Gastrocnemius medialis (tissue), 4 donors: ENCODE measurements around the gene KCNG3. TPM values are rescaled to one million over a fixed set of nuclear protein-coding genes. Genes with fewer than 3 reads are reported as not detected.

Source experiments
- ATAC-seq, 2 donors: fragments of 150-250 bp; one replicate each; pipeline ENCODE4 v1.9.1; 2016
- DNase-seq, 2 donors: peaks; one replicate each; pipeline ENCODE4 v3.0.0-alpha.2; 2019
- H3K27ac ChIP-seq, 4 donors: fragments of 200-600 bp; sonication (generic); 1 replicate in 1 of 4; 2 replicates in 3 of 4; pipeline ENCODE4 v1.5.1; 2016 to 2018; ENCODE audit warnings: mild to moderate bottlenecking in 2 of 4, moderate library complexity in 1 of 4
- H3K27me3 ChIP-seq, 3 donors: fragments of 200-600 bp; sonication (generic) in 2 of 3; 1 replicate in 1 of 3; 2 replicates in 2 of 3; pipeline versions ENCODE4 v1.5.1 to v1.6.0; 2016 to 2019; ENCODE audit warnings: mild to moderate bottlenecking in 1 of 3, moderate library complexity in 1 of 3
- H3K36me3 ChIP-seq, 2 donors: fragments of 200-600 bp; sonication (generic) in 1 of 2; one replicate each; pipeline ENCODE4 v1.5.1; 2017 to 2018
- H3K4me1 ChIP-seq, 2 donors: fragments of 200-600 bp; sonication (generic) in 1 of 2; one replicate each; pipeline ENCODE4 v1.5.1; 2016 to 2017; ENCODE audit warnings: mild to moderate bottlenecking in 2 of 2
- H3K4me3 ChIP-seq, 4 donors: fragments of 200-600 bp; sonication (generic) in 3 of 4; 1 replicate in 1 of 4; 2 replicates in 3 of 4; pipeline ENCODE4 v1.5.1; 2016 to 2019; ENCODE audit warnings: mild to moderate bottlenecking in 2 of 4
- H3K9me3 ChIP-seq, 3 donors: fragments of 200-600 bp; sonication (generic) in 2 of 3; 1 replicate in 1 of 3; 2 replicates in 2 of 3; pipeline ENCODE4 v1.5.1; 2016 to 2019
- POLR2A ChIP-seq, 2 donors: fragments of 450-650 bp; IDR thresholded peaks; one replicate each; pipeline ENCODE4 v1.6.1; 2017; ENCODE audit warnings: antibody characterized with exemption in 2 of 2, mild to moderate bottlenecking in 2 of 2, moderate library complexity in 2 of 2
- in situ Hi-C, 4 donors: fragments of 200-750 bp; cut with MboI; loops; one replicate each; pipeline versions ENCODE4 v1.15.0 to v1.8.0; 2017; ENCODE audit warnings: low sequenced_read_pairs in 4 of 4
- intact Hi-C: fragments of 100-400 bp; cut with DNase I; formaldehyde crosslinking; loops from one replicate; pipeline ENCODE4 v1.15.1; 2023; ENCODE audit warnings: low total_unique reads
- total RNA-seq, 4 donors: library from RNA; depleted of rRNA; stranded (reverse); fragments of >200 nt; gene quantifications; one replicate each; pipeline versions ENCODE4 v1.1.0 to v1.2.3, GENCODE V29; 2016
- TF ChIP-seq, protein P1 (sequence below), 5 experiments: fragments of 450-650 bp in 3 of 5; fragments of 200-600 bp in 2 of 5; sonication (generic) in 2 of 5; IDR thresholded peaks in 4 of 5; conservative IDR thresholded peaks in 1 of 5; 1 replicate in 4 of 5; 2 replicates in 1 of 5; pipeline ENCODE4 v1.5.1; 2016 to 2019; ENCODE audit warnings: antibody characterized with exemption in 5 of 5, mild to moderate bottlenecking in 3 of 5, moderate library complexity in 3 of 5

The KCNG3 gene
- total RNA-seq, 4 donors from 2014 or later: 0.15 TPM; not detected in 3

DNA sequence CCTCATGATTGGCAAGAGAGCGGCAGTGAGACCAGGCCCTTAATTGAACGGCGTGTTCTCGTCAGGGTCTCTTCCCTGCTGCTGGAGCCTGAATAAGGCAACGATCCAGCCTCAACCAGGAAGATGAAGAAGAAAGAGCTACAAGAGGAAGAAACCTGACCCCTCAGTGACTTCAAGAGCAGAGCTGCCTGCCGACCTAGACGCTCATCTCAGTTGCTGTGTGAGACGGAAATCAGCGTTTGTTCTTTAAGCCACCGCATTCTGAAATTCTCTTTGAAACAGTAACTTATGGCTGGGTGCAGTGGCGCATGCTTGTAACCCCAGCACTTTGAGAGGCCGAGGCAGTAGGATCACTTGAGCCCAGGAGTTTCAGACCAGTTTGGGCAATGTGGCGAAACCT is 29.6 kb upstream of the KCNG3 start:
- in situ Hi-C loops: no loop called here

DNA sequence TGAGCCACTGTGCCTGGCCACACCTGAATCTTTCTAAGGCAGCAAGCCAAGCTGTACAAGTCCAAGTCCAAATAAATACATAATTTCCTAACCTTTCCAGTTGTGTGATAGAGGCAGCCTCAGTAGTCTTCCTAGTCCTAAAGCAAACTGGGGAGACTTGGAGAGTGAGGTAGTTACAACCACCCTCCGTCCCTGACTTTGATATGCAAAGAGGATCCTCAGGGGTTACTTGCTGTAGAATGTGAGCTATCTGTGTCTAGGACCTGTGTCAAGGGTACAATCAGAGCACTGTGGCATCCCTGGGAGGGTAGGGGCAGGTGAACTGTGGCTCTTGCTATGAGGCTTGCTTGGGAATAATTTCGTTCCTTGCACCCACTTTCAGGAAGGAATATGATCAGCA is 28.3 kb upstream of the KCNG3 start:
- no peaks in the 10 kb centered on the region for H3K27me3 ChIP-seq
- in situ Hi-C loops (no loop called here), intact Hi-C loops (no loop called here)
- no peaks in the 10 kb centered on the region for H3K4me1 ChIP-seq
- H3K9me3 ChIP-seq: no peaks in the 10 kb centered on the region
- TF ChIP-seq POLR2A (IDR thresholded peaks at IDR 0.05): no peak
- TF ChIP-seq, protein P1, sequence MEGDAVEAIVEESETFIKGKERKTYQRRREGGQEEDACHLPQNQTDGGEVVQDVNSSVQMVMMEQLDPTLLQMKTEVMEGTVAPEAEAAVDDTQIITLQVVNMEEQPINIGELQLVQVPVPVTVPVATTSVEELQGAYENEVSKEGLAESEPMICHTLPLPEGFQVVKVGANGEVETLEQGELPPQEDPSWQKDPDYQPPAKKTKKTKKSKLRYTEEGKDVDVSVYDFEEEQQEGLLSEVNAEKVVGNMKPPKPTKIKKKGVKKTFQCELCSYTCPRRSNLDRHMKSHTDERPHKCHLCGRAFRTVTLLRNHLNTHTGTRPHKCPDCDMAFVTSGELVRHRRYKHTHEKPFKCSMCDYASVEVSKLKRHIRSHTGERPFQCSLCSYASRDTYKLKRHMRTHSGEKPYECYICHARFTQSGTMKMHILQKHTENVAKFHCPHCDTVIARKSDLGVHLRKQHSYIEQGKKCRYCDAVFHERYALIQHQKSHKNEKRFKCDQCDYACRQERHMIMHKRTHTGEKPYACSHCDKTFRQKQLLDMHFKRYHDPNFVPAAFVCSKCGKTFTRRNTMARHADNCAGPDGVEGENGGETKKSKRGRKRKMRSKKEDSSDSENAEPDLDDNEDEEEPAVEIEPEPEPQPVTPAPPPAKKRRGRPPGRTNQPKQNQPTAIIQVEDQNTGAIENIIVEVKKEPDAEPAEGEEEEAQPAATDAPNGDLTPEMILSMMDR (IDR thresholded peaks at IDR 0.05 in 4 of 5, conservative IDR thresholded peaks at IDR 0.05 in 1 of 5): no peak
- no peaks in the 10 kb centered on the region for H3K36me3 ChIP-seq
- no peak for ATAC-seq
- no peak overlapping the region for H3K4me3 ChIP-seq
- DNase-seq: no peak
- H3K27ac ChIP-seq: no peak overlapping the region

More for the DNA sequence above, 29.6 kb upstream of the KCNG3 start:
- TF ChIP-seq, protein P1 (IDR thresholded peaks at IDR 0.05 in 4 of 5, conservative IDR thresholded peaks at IDR 0.05 in 1 of 5): no peak
- TF ChIP-seq POLR2A (IDR thresholded peaks at IDR 0.05): no peak
- intact Hi-C loops: no loop called here
- H3K27me3 ChIP-seq: no peaks in the 10 kb centered on the region
- no peaks in the 10 kb centered on the region for H3K9me3 ChIP-seq
- no peaks in the 10 kb centered on the region for H3K36me3 ChIP-seq
- no peaks in the 10 kb centered on the region for H3K4me1 ChIP-seq
- no peak overlapping the region for H3K27ac ChIP-seq
- no peak overlapping the region for H3K4me3 ChIP-seq
- ATAC-seq: no peak
- no peak for DNase-seq

DNA sequence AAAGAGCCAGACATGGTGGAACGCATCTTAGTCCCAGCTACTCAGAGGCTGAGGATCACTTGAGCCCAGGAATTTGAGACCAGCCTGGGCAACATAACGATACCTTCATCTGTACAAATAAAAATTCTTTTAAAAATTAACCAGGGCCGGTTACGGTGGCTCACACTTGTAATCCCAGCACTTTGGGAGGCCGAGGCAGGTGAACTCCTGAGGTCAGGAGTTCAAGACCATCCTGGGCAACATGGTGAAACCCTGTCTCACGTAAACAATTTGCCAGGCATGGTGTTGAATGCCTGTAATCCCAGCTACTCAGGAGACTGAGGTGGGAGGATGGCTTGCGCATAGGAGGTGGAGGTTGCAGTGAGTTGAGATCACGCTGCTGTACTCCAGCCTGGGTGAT is 25.8 kb upstream of the KCNG3 start:
- DNase-seq (no peak), ATAC-seq (no peak)
- no peak for TF ChIP-seq POLR2A (IDR thresholded peaks at IDR 0.05)
- TF ChIP-seq, protein P1 (IDR thresholded peaks at IDR 0.05 in 4 of 5, conservative IDR thresholded peaks at IDR 0.05 in 1 of 5): no peak
- H3K4me1 ChIP-seq: no peaks in the 10 kb centered on the region
- intact Hi-C loops: no loop called here
- no peak overlapping the region for H3K4me3 ChIP-seq
- H3K27ac ChIP-seq: no peak overlapping the region
- H3K36me3 ChIP-seq: no peaks in the 10 kb centered on the region
- no peaks in the 10 kb centered on the region for H3K27me3 ChIP-seq
- in situ Hi-C loops: loop anchor here in 1 of 4 donors (5.0 kb wide), 1 partner anchor 143 kb away; no protein-coding TSS in a partner anchor
- no peaks in the 10 kb centered on the region for H3K9me3 ChIP-seq

DNA sequence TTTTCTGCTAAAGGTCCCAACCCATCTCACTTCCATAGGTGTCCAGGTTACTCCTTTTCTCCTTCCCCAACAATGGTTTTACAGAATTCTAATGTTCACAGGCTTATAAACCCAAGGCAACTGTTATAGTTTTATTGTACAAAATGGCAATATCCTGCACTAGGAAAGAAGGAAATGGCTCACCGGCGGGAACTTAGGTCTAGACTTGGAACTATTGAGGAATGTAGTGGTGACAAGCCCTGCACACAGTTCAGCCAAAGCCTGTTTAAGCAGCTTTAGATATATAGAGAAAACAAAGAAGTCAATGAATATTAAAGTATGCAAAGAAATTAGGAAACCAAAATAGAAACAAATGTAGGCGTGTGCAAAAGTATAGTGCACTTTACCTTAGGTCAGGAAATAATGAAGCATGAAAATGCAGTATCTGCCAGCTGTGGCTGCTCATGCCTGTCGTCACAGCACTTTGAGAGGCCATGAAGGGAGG is 22.7 kb upstream of the KCNG3 start:
- in situ Hi-C loops: loop anchor here in 1 of 4 donors (5.0 kb wide), 1 partner anchor 146 kb away; no protein-coding TSS in a partner anchor
- H3K27ac ChIP-seq: no peak overlapping the region
- H3K9me3 ChIP-seq: no peaks in the 10 kb centered on the region
- H3K4me3 ChIP-seq: no peak overlapping the region
- TF ChIP-seq, protein P1 (IDR thresholded peaks at IDR 0.05 in 4 of 5, conservative IDR thresholded peaks at IDR 0.05 in 1 of 5): no peak
- TF ChIP-seq POLR2A (IDR thresholded peaks at IDR 0.05): no peak
- ATAC-seq: no peak
- no peaks in the 10 kb centered on the region for H3K36me3 ChIP-seq
- intact Hi-C loops: no loop called here
- DNase-seq: no peak
- H3K4me1 ChIP-seq: no peaks in the 10 kb centered on the region
- no peaks in the 10 kb centered on the region for H3K27me3 ChIP-seq
